ENCODE measurements around the gene PRKCB.

PRKCB gene

GRCh38 chr16:23965137-23965733 lies 129.5 kb downstream of the PRKCB start:
- Histone ChIP-seq H3K9ac (ENCODE audit: low read depth, low read length, poor library complexity, severe bottlenecking) (peak overlapping the region; percentile 67), H3K79me2 (ENCODE audit: insufficient read depth, low read length) (peaks cover 68% of the 10 kb centered on the region), H3K4me2 (ENCODE audit: low read depth, low read length, poor library complexity, severe bottlenecking) (no peak overlapping the region), H3F3A (ENCODE audit: low read depth) (0 out of 2 replicates have a peak, but pooled peaks cover 5% of the 10 kb centered on the region), H3K27me3 (ENCODE audit: insufficient read depth, low read length, poor library complexity, severe bottlenecking) (no peaks in the 10 kb centered on the region), H3K9me2 (replicated peaks; ENCODE audit: low read depth, low read length) (no peaks in the 10 kb centered on the region), H3K36me3 (ENCODE audit: insufficient read depth, low read length) (peaks cover 6% of the 10 kb centered on the region; the same call in 1 of the 2 replicates), H3K4me1 (ENCODE audit: insufficient read depth, low read length, poor library complexity, severe bottlenecking) (peaks cover 35% of the 10 kb centered on the region), H3K4me3 (ENCODE audit: low read length, poor library complexity, severe bottlenecking) (no peak overlapping the region), H4K20me1 (ENCODE audit: insufficient read depth, low read length, poor library complexity, severe bottlenecking) (no peaks in the 10 kb centered on the region), H2AFZ (ENCODE audit: low read length) (no peak overlapping the region), H3K9me3 (ENCODE audit: insufficient read depth, low read depth, low read length) (no peaks in the 10 kb centered on the region)
- TF ChIP-seq EZH2phosphoT487 (IDR thresholded peaks at IDR 0.05; ENCODE audit: borderline replicate concordance) (no peak), CTCF (conservative IDR thresholded peaks at IDR 0.05; ENCODE audit: low read length) (no peak)

- H3K9me2 ChIP-seq (replicated peaks; ENCODE audit: low read depth, low read length), result no peaks in the 10 kb centered on the region
- H3F3A ChIP-seq (ENCODE audit: low read depth), result 0 out of 2 replicates have a peak, but pooled peaks cover 5% of the 10 kb centered on the region
- H3K9me3 ChIP-seq (ENCODE audit: insufficient read depth, low read depth, low read length), result no peaks in the 10 kb centered on the region
- no peaks in the 10 kb centered on the region for H3K27me3 ChIP-seq (ENCODE audit: insufficient read depth, low read length, poor library complexity, severe bottlenecking)
- H3K4me3 ChIP-seq (ENCODE audit: low read length, poor library complexity, severe bottlenecking), result peak overlapping the region; percentile 51
- H3K4me2 ChIP-seq (ENCODE audit: low read depth, low read length, poor library complexity, severe bottlenecking), result peak overlapping the region; percentile 76
- H3K4me1 ChIP-seq (ENCODE audit: insufficient read depth, low read length, poor library complexity, severe bottlenecking), result peaks cover 32% of the 10 kb centered on the region
- H3K9ac ChIP-seq (ENCODE audit: low read depth, low read length, poor library complexity, severe bottlenecking), result peak overlapping the region; percentile 67
- peaks cover 74% of the 10 kb centered on the region for H3K79me2 ChIP-seq (ENCODE audit: insufficient read depth, low read length)
- H4K20me1 ChIP-seq (ENCODE audit: insufficient read depth, low read length, poor library complexity, severe bottlenecking), result no peaks in the 10 kb centered on the region
- H2AFZ ChIP-seq (ENCODE audit: low read length), result no peak overlapping the region
- TF ChIP-seq CTCF (conservative IDR thresholded peaks at IDR 0.05; ENCODE audit: low read length) (0 out of 2 replicates have a peak, but pooled peaks have one; percentile 15), EZH2phosphoT487 (IDR thresholded peaks at IDR 0.05; ENCODE audit: borderline replicate concordance) (no peak)
- H3K36me3 ChIP-seq (ENCODE audit: insufficient read depth, low read length), result peaks cover 6% of the 10 kb centered on the region; the same call in 1 of the 2 replicates
These were observed 131.0 kb downstream of the PRKCB start for GRCh38 chr16:23966597-23967394.

- no peak overlapping the region for H2AFZ ChIP-seq (ENCODE audit: low read length)
- H3K9me2 ChIP-seq (replicated peaks; ENCODE audit: low read depth, low read length), result no peaks in the 10 kb centered on the region
- peak overlapping the region; percentile 76 for H3K4me2 ChIP-seq (ENCODE audit: low read depth, low read length, poor library complexity, severe bottlenecking)
- TF ChIP-seq EZH2phosphoT487 (IDR thresholded peaks at IDR 0.05; ENCODE audit: borderline replicate concordance) (no peak), CTCF (conservative IDR thresholded peaks at IDR 0.05; ENCODE audit: low read length) (no peak)
- H3K9me3 ChIP-seq (ENCODE audit: insufficient read depth, low read depth, low read length), result no peaks in the 10 kb centered on the region
- 0 out of 2 replicates have a peak, but pooled peaks cover 9% of the 10 kb centered on the region for H3F3A ChIP-seq (ENCODE audit: low read depth)
- H3K36me3 ChIP-seq (ENCODE audit: insufficient read depth, low read length), result peaks cover 6% of the 10 kb centered on the region; the same call in 1 of the 2 replicates
- peaks cover 41% of the 10 kb centered on the region for H3K4me1 ChIP-seq (ENCODE audit: insufficient read depth, low read length, poor library complexity, severe bottlenecking)
- peaks cover 68% of the 10 kb centered on the region for H3K79me2 ChIP-seq (ENCODE audit: insufficient read depth, low read length)
- no peak overlapping the region for H3K4me3 ChIP-seq (ENCODE audit: low read length, poor library complexity, severe bottlenecking)
- H4K20me1 ChIP-seq (ENCODE audit: insufficient read depth, low read length, poor library complexity, severe bottlenecking), result peaks cover 3% of the 10 kb centered on the region
- H3K9ac ChIP-seq (ENCODE audit: low read depth, low read length, poor library complexity, severe bottlenecking), result peak overlapping the region; percentile 50
- no peaks in the 10 kb centered on the region for H3K27me3 ChIP-seq (ENCODE audit: insufficient read depth, low read length, poor library complexity, severe bottlenecking)
These were observed 132.0 kb downstream of the PRKCB start for GRCh38 chr16:23967775-23968174.
